Activated CD8-positive, alpha-beta memory T cell treated with anti-CD3 and anti-CD28 coated beads, Interleukin-2, amount 50 U/mL, for 4 hours (primary cell): ENCODE results near the gene PLXNA4.
"Not testable (repeated sequence)": the region's sequence is repeated elsewhere in the genome, so short reads cannot be mapped to it uniquely, and the experiment has no call there.

ENCODE experiments used
- DNase-seq: peaks from one replicate; pipeline ENCODE4 v3.0.0-alpha.2; 2020

The PLXNA4 gene

GRCh38 chr7:132187869-132188789 is 388.1 kb downstream of the PLXNA4 start:
- no peak for DNase-seq

DNA sequence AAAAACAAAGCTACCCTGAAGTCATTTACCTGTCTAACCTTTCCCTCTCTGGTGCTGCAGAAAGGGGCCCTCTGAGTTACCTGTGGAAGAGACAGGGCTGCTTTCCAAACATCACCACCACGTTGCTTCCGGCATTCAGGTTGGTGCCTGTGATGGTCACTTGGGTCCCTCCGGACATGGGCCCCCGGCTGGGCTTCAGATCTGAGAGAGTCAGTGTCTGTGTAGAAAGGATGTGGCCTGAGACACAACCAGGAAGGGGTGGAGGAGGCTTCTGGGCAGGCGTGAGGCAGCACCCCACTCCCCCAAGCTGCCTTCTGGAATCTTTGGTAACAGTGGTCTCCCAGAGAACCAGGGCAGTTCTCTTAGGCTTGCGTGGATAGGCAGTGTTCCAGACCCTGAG is 388.9 kb downstream of the PLXNA4 start:
- no peak for DNase-seq

- no peak for DNase-seq
Observed at GRCh38 chr7:132185150-132185549, 391.1 kb downstream of the PLXNA4 start.

GRCh38 chr7:132183781-132184380 is 392.4 kb downstream of the PLXNA4 start:
- no peak for DNase-seq

GRCh38 chr7:132182992-132183391 is 393.3 kb downstream of the PLXNA4 start:
- DNase-seq = no peak

DNA sequence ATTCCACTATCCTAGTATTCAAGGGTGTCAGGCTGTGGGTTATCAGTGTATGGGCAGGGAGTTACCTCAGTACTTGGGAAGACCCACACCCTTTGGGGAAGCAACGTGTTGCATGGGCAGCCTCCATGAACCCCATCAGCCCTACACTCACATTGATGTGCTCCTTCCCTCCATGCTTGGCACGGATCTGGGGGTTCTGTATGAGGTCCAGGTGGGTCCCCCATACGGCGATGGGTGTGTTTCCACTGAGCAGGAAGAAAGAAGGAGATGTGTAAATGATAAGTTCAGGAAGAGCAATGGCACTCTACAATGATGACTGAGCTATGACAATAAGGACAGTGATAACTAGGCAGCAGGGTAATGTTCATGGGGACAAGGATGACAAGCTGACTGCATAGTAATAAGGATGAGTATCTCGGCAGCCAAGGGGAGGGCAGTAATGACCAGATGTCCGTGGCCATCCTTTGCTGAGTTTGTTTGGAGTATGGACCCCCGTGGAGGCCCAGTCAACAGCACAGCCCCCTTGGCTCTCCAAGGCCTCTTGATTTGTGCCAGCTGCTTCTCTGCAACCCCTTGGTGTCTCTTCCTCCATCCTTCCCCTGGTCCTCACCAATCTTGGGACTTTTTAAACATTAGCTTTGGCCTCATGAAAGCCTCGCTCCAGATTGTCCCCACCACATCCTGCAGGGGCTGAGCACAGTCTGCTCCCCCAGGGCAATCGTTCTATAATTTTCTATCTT is 394.2 kb downstream of the PLXNA4 start:
- no peak for DNase-seq

DNA sequence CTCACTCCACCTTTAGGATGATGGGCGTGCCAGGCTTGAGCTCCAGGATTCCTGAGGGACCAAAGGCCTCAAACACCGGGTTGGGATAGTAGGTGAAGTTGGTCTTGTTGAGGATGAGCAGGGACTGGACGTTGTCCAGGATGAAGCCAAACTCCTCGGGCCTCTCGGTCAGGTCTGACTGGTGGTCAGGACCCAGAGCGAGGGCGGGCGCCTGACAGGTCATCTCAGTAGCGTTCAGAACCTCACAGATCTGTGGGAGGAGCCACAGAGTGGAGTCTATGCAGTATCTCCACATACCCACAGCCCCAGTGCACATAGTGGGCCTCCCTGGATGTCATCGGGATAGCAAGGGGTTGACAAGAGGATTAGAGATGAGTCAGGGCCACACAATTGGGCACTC is 394.9 kb downstream of the PLXNA4 start:
- no peak for DNase-seq

DNA sequence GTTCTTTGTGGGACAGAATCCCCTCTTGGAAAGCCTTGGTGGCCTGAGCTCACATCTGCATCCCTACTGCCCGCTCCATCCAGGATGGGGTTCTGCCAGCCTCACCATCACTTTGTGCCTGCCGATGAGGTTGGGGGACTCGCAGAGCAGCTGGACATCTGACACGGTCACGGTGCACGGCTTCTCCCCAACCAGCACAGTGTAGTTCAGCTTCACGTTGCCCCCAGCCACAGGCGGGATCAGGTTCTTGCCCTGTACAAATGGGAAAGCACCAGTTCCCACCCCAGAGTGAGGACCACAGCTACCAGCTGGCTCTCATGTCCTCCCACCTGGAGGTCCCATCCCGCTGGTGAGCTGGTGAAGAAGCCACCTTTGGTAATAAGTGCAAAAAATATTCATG is 395.8 kb downstream of the PLXNA4 start:
- DNase-seq = no peak

DNA sequence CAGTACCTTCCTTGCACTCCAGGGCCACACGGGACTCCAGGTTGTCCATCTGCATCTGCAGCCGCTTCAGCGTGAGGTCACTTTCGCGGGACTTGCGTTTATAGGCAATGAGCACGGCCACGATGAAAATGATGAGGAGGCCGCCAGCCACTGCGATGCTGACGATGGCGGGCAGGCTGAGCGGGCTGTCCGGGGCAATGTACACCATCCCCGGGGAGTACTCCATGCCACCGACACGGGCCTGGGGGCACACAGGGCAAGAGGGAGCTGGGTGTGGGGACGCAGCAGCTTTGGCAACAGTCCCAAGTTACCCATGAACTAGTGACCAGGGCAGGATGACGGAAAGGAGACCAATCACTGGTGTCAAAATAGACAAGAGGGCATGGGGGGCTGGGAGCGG is 396.6 kb downstream of the PLXNA4 start:
- no peak for DNase-seq

- no peak for DNase-seq
Observed at GRCh38 chr7:132179080-132179430, 397.2 kb downstream of the PLXNA4 start.

DNA sequence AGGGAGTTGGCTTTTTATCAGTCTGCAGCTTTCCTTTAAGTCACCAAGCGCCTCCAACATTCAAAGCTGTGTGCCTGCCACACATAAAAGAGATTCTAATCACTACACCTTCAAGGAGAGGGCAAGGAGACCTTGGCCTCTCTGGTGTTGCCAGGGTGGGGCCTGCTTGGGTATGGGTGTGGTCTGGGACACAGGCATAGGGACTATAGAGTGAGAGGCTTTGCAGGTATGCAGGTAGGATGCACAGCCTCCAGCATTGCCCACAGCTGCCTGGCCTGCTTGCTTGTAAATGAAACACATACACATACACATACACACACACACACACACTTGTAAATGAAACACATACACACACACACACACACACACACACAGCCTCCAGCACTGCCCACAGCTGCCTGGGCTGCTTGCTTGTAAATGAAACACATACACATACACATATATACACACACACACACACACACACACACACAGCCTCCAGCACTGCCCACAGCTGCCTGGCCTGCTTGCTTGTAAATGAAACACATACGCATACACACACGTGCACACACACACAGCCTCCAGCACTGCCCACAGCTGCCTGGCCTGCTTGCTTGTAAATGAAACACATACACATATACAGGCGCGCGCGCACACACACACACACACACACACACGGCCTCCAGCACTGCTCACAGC is 397.7 kb downstream of the PLXNA4 start:
- DNase-seq = not testable (repeated sequence)

DNA sequence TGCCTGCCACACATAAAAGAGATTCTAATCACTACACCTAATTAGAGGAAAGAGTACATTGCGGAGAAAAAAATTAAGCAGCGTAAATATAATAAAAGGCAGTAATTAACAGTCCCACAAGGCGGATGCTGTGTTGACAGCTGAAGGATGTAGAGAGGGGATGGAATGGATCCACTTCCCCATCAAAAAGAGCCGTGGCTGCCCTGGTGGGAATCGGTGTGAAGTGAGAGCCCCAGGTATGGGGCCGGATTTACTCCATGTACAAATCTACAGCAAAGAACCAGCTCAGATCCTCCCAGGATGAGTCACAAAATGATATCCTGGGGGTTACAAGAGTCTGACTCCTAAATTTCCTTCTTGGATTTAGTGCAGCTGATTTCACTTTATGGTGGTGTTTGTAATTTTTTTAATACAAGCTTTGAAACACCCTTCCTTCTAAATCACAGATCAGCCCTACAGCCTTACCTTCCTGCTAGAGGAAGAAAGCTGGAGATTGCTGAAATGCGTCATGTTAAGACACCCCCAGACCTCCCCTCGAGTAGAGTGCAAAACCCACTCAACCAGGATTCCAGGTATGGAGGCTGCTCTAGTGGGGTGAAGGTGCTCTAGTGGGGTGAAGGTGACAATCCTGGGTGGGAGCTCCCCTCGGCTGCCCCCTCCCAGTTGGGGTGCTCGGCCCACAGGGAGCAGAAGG is 398.4 kb downstream of the PLXNA4 start:
- DNase-seq = no peak

GRCh38 chr7:132176719-132177118 is 399.6 kb downstream of the PLXNA4 start:
- no peak for DNase-seq

GRCh38 chr7:132171130-132171576 is 405.1 kb downstream of the PLXNA4 start:
- DNase-seq = no peak

- DNase-seq = no peak
Observed at GRCh38 chr7:132169730-132170129, 406.5 kb downstream of the PLXNA4 start.

DNA sequence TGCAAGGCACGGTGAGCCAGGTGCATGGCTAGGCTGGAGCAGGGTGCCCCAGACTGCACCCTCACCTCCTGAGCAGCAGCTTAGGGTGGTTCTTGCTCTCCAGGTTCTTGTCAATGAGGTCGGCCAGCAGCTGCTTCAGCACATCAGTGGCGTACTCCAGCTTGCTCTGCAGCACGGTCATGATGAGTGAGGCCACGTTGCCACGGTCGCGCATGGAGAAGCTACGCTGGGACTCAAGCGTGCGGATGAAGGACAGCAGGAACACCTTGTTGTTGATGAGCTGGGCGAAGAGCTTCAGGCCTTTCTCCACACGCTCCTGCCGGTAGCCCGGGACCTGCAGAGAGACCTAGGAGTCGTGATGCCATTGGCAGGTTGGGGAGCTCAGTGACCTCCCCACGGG is 408.0 kb downstream of the PLXNA4 start:
- DNase-seq = no peak

DNA sequence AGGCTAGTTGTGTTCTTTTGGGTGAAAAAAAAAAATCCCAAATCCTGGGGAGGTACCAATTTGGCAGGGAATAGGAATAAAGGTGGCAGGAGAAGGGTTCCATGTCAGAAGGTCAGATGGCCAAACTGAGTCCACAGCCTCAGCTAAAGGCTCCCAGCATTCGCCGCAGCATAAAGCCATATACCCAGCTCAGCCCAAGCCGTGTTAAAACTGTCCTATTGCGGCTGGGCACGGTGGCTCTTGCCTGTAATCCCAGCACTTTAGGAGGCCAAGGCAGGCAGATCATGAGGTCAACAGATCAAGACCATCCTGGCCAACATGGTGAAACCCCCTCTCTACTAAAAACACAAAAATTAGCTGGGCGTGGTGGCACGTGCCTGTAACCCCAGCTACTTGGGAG is 410.6 kb downstream of the PLXNA4 start:
- DNase-seq = not testable (repeated sequence)

DNA sequence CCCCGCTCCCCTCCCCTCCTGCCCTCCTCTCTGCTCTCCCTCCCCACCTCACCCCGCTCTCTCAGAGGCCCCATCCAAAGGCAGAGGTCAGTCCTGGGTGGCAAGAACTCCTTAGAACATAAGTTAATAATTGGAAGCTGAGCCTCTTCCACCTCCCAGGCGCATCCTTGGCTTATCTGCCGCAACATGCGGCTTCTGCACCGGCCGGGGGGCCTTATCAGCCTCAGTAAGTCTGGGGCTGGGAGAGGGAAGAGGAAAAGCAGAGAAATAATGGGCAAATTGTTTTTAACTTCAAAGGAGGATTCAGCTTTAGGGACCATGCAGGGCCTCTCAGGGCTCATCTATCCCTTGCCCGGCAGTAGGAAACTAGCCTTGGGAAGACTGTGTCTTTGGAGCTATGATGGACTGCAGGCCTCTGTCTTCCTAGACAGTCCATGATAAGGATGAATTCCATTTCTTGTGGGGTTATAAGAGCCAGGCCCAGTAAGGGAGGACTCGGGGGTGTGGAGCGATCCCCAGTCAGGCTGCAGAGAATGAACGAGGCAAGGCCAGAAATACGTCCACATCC is 411.6 kb downstream of the PLXNA4 start:
- DNase-seq = no peak

- DNase-seq = no peak
Observed at GRCh38 chr7:132162556-132163144, 413.6 kb downstream of the PLXNA4 start.

- no peak for DNase-seq
Observed at GRCh38 chr7:132161976-132162375, 414.3 kb downstream of the PLXNA4 start.

GRCh38 chr7:132161533-132161915 is 414.7 kb downstream of the PLXNA4 start:
- DNase-seq = no peak
